Fibroblast of skin of left biceps (primary cell): Measurements from ENCODE around the gene MSI2.

ENCODE experiments used
- DNase-seq, 2 experiments: peaks; one replicate each; pipeline ENCODE4 v3.0.0-alpha.2; 2013; ENCODE audit warnings: low read depth in 2 of 2

Gene MSI2

GRCh38 chr17:57342963-57343589, 86.8 kb downstream of the MSI2 start:
- no peak for DNase-seq

- no peak for DNase-seq
These were observed 87.4 kb downstream of the MSI2 start for GRCh38 chr17:57343717-57344116.

DNA sequence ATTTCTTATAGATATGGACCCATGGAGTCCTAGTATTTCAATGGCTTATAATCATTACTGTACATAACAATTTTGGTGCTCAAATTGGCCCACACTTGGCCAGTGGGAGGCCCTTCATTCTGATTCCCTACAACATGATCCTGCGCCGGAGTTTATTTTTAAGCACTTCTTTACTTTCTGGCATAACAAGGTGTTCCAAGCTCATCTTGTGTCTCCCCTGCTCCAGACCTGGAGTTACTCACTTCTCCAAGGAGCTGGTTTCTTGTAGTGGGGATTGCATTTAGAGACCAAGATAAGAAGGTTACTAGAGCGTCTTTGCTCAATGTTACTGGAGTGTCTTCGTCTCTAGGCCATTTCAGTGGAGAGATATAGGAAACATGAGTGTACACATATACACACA, 87.9 kb downstream of the MSI2 start:
- no peak for DNase-seq

GRCh38 chr17:57349541-57350247, 93.4 kb downstream of the MSI2 start:
- no peak for DNase-seq

DNA sequence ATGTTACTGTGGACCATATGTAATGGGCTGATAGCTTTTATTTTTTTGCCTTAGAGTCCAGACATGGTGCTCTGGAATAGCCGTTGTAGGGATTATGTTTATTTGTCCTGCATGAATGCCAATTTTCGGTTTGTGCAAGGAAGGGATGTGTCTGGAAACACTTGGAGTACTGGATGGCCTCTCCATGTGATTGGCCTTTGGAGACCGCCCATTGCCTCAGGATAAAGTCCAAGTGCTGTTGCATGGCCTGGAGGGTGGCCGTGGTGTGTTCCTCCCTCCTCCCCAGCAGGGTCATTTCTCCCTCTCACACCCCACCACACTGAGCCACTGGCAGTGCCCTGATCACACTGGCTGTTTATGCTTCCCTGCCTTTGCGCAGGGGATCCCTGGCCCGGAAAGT, 93.9 kb downstream of the MSI2 start:
- DNase-seq, result no peak

DNA sequence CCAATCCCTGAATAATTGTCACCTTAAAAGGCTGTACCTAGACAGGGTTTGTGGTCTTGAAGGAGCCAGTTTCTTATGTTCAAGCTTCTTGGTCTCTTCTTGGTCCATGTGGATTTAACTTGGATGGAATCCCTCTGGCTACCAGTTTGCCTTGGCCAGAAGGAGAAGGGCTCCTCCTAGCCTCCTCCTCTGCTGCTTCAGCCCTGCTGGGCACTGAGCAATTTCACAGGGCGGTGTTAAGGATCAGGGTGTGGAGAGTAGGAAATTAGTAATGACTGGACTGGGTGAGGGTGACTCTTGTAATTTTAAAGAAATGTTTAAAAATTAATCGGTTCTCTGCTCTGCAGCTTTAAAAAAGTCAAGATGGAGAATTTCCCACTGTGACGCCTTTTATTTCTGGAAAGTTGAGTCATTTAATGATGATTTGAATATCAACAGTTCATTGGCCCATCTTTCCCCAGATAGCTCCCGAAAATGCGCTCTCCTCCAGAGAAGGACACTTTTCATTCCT, 96.4 kb downstream of the MSI2 start:
- DNase-seq, result no peak

- no peak for DNase-seq
These were observed 98.3 kb downstream of the MSI2 start for GRCh38 chr17:57354673-57355072.

GRCh38 chr17:57355090-57355859, 99.0 kb downstream of the MSI2 start:
- DNase-seq, result no peak

DNA sequence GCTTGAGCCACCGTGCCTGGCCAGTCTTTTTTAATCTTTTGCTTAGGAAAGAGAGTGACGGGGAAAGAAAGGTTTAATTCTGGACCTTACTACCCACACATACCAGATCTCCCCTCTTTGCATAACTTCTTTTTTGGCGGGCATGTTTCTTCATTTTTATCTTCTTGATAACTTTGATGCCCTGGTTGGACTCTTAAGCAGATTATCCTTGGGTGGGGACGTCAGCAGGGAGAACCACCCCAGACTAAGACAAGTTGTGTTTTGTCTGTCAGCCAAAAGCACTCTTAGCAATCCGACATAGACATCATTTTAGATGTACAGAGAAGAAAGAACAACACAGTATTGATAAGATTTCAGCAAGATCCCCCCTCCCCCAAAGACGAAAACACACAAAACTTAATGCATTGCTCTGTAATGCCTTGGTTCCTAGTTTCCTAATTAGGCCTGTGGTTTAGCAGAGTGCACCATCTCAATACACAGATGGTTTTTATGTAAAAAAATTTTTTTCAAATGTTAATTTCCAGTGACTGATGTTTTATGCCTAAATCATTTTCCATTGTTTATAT, 99.9 kb downstream of the MSI2 start:
- no peak for DNase-seq

GRCh38 chr17:57356719-57357391, 100.5 kb downstream of the MSI2 start:
- no peak for DNase-seq

DNA sequence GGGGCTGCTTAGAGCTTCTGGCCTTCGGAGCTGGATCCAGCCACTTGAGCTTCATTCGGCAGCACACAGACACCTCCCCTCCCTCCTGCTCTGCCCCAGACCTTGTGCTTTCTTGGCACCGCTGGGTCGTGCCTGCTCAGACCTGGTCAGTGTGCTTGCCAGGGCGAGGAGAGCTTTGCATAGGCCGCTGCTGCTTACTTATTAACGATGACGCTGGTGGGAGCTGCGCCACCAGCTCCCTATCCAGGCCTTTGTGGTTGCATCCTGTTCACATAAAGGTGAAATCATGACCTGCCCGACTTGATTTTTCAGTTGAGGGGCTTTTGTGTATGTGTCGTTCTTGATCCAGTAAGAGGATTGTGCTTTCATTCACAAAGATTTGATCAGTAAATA, 101.1 kb downstream of the MSI2 start:
- DNase-seq, result no peak

- no peak for DNase-seq
These were observed 101.6 kb downstream of the MSI2 start for GRCh38 chr17:57357830-57358430.

DNA sequence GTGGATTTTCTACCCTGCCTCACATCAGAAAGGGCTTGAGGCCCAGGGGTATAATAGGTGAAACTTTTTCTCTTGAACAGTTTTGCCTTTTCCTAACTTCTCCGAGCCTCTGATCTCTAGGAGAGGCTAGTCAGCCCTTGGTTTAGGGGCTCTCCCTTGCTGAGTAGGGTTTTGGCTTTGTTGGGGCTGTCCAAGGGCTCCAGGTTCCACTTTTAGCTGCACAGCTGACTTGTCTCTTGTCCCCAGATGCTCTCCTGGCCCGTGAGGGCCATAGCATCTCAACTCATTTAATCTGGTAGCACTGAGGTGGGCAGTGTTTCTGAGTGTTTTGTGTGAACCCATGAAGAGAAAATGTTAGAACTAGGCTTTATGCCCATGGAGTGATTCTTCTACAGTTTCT, 103.9 kb downstream of the MSI2 start:
- no peak for DNase-seq

- no peak for DNase-seq
These were observed 106.7 kb downstream of the MSI2 start for GRCh38 chr17:57362797-57363556.

DNA sequence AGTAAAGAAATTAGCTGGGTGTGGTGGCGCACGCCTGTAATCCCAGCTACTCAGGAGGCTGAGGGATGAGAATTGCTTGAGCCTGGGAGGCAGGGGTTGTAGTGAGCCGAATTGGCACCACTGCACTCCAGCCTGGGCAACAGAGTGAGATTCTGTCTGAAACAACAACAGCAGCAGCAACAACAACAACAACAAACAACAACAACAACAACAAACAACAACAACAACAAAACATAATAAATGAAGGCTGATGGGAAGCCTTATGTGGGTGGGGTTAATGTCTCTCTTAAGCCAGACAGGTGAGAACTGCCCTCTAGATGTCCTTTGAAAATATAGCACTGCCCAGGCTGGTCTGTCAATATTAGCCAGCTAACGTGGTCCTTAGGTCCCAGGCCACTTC, 107.3 kb downstream of the MSI2 start:
- DNase-seq, result no peak

DNA sequence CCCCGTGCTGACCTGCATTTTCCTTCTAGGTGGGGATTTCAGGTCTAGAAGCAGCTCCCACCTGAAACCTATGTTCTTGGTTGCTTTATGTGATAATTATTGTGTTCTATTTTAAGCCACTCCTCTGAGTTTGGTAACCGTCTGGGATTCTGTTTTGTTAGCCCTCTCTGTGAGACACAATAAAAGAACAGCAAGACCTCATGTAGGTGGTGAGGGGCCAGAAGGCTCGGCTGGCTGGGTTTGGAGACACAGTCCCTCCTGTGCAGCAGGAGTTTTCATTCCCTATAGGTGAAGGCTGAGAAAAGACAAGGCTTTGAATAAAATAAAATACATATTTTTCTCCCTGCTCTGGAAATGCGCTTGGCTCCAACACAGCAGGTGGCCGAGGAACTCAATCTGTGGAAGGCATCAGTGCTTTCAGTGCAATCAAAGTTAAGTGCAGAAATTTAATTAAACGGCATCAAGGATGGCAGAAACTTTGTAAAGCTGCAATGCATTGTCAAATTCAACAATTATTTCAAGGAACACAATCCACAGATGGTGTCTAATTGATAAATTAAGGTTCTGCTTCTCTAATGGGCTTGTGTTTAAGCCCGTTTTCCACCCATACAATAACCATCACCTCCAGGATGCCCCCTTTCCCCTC, 107.8 kb downstream of the MSI2 start:
- DNase-seq, result no peak

DNA sequence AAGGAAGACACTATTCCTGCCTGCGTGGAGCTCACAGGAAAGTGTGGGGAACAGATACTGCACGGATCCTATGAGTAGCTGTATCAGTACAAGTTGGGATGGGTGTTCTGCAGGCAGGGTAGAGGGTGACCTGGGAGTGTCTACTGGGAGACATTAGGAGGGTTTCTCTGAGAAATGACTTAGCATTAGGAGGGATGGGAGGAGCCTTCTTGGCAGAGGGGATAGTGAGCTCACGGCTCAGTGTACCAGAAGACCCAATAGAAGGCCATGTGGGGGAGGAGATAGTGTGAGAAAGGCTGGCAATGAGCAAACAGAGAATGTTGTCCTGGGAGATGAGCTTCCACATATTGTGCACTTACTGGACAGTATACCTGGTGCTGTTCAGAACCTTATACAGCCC, 109.1 kb downstream of the MSI2 start:
- no peak for DNase-seq

GRCh38 chr17:57366177-57366557, 109.8 kb downstream of the MSI2 start:
- no peak for DNase-seq

DNA sequence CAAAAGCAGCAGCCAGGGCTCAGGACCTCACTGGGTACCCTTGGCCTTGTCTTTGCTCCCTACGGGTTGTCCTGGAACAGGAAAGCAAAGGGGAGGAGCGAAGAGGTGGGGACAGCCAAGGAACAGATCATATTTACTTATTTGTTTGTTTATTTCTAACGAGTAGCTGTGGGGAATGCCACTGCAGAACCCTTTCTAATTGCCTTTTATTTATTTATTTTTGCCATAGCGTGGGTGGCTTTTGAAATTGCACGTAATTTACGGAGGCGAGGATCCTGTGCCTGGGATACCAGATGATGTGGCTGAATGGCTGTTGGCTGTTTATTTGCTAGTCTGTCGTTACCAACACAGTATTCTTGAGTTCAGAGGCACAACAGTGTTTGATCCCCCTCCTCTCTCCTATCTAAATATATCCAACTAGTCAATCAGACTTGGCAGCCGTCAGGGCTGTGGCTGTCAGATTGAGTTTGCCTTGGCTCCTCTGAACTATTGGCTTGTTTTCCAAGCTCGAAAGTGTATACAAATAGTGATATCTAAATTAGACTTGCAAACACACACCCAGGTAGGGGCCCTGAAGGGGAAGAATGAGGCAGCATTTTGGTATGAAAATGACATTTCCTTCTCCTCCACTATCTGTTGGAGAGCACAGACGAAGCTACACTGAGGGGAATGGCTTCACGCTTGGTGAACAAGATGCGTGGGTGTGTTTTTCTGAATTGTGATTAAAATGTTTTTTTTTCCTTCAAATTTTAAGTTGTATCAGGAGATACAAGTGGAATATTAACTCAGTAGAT, 110.4 kb downstream of the MSI2 start:
- DNase-seq, result no peak
